ENCODE data around the gene LRPAP1. TPM values are rescaled to one million over a fixed set of nuclear protein-coding genes. Genes with fewer than 3 reads are reported as not detected.

The LRPAP1 gene
- total and polyA plus RNA-seq, 2 donors (not counting 3 experiments of a cell fraction or from before 2014, with no cell fraction given) = 90.1 to 170 TPM

DNA sequence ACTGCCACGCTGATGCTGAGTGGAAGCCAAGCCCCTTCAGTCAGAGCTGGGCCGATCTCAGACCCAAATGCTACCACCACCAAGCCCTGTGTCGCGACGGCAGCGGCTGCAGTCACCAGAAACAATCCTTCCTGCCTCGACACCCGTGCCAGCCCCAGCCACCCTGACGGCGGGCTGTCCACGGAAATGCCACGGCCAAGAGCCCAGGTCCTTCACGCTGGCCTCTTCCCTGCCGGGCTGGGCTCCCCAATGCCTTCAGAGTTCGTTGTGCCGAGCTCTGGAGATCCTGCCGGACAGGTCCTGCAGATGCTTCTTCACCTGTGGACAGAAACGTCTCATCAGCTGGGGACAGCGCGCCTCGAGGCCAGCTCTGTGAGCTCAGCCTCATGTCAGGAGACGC lies 19.5 kb downstream of the LRPAP1 start:
- H3K9me3 ChIP-seq (replicated peaks; ENCODE audit: control insufficient read depth, insufficient read depth, low read length) = no peaks in the 10 kb centered on the region
- no TSS peak for BruUV-seq (replicated peaks)
- ChIA-PET POLR2A (no interaction called here), CTCF (interaction anchor here (1.0 kb wide), 1 partner anchor 32 kb away, joined by 3 read pairs; no protein-coding TSS in a partner anchor)
- dilution Hi-C loops (cut with MboI; ENCODE audit: extremely low pct_ligation_motif_present, low sequenced_read_pairs) = no loop called here
- TF ChIP-seq, protein P1, sequence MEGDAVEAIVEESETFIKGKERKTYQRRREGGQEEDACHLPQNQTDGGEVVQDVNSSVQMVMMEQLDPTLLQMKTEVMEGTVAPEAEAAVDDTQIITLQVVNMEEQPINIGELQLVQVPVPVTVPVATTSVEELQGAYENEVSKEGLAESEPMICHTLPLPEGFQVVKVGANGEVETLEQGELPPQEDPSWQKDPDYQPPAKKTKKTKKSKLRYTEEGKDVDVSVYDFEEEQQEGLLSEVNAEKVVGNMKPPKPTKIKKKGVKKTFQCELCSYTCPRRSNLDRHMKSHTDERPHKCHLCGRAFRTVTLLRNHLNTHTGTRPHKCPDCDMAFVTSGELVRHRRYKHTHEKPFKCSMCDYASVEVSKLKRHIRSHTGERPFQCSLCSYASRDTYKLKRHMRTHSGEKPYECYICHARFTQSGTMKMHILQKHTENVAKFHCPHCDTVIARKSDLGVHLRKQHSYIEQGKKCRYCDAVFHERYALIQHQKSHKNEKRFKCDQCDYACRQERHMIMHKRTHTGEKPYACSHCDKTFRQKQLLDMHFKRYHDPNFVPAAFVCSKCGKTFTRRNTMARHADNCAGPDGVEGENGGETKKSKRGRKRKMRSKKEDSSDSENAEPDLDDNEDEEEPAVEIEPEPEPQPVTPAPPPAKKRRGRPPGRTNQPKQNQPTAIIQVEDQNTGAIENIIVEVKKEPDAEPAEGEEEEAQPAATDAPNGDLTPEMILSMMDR (IDR thresholded peaks at IDR 0.05; ENCODE audit: extremely low read depth in 1 of 2, insufficient read depth in 1 of 2, low read depth in 1 of 2, low read length in 2 of 2) = no peak
- no peak for TF ChIP-seq GATA2 (IDR thresholded peaks at IDR 0.05; ENCODE audit: insufficient read depth, insufficient read length, low read depth, low read length)
- no peak for TF ChIP-seq POLR2AphosphoS5 (IDR thresholded peaks at IDR 0.05; ENCODE audit: insufficient read depth, low read depth, low read length)
- TF ChIP-seq JUN (IDR thresholded peaks at IDR 0.05; ENCODE audit: borderline replicate concordance, insufficient read depth, insufficient read length, low read depth) = no peak
- no peak for TF ChIP-seq MYC (IDR thresholded peaks at IDR 0.05; ENCODE audit: low read depth, low read length)
- TF ChIP-seq POLR2A (IDR thresholded peaks at IDR 0.05; ENCODE audit: low read depth, low read length) = no peak
- TF ChIP-seq EZH2 (IDR thresholded peaks at IDR 0.05; ENCODE audit: borderline replicate concordance, low read depth, low read length, severe bottlenecking) = no peak
- TF ChIP-seq, protein P2, sequence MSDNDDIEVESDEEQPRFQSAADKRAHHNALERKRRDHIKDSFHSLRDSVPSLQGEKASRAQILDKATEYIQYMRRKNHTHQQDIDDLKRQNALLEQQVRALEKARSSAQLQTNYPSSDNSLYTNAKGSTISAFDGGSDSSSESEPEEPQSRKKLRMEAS (IDR thresholded peaks at IDR 0.05; ENCODE audit: insufficient read depth, insufficient read length) = no peak
- TF ChIP-seq FOS (IDR thresholded peaks at IDR 0.05; ENCODE audit: borderline replicate concordance, insufficient read depth, low read length) = no peak
- H3K9me1 ChIP-seq (replicated peaks; ENCODE audit: control insufficient read depth, extremely low read depth, insufficient read depth, low read length) = no peaks in the 10 kb centered on the region
- no peak overlapping the region for H3K9ac ChIP-seq (replicated peaks; ENCODE audit: extremely low read depth, insufficient read depth, low read length)
- H3K4me1 ChIP-seq (ENCODE audit: control insufficient read depth, extremely low read depth, insufficient read depth, low read length) = no peaks in the 10 kb centered on the region
- FAIRE-seq = no peak
- peaks cover 13 to 51% of the 10 kb centered on the region in 2 experiments for H3K36me3 ChIP-seq (ENCODE audit: control insufficient read depth in 2 of 2, extremely low read depth in 1 of 2, insufficient read depth in 2 of 2, low read length in 2 of 2)
- no peak overlapping the region for H2AFZ ChIP-seq (ENCODE audit: low read depth, low read length)
- H3K27me3 ChIP-seq (ENCODE audit: control insufficient read depth in 2 of 2, insufficient read depth in 2 of 2, low read length in 2 of 2) = no peaks in the 10 kb centered on the region
- no peak for DNase-seq (ENCODE audit: low read depth, low spot score)
- H4K20me1 ChIP-seq (replicated peaks; ENCODE audit: control insufficient read depth, extremely low read depth, insufficient read depth, low read length) = no peaks in the 10 kb centered on the region
- H3K4me2 ChIP-seq (ENCODE audit: insufficient read depth, low read length) = no peak overlapping the region
- H3K4me3 ChIP-seq (replicated peaks in 1 of 3; ENCODE audit: insufficient read depth in 1 of 3, low read depth in 1 of 3, low read length in 3 of 3) = no peak overlapping the region
- H3K27ac ChIP-seq (ENCODE audit: insufficient read depth, low read depth, low read length) = no peak overlapping the region
- no peaks in the 10 kb centered on the region for H3K79me2 ChIP-seq (ENCODE audit: control insufficient read depth, insufficient read depth, low read length)
- intact Hi-C loops (cut with micrococcal nuclease) = no loop called here
